ENCODE data around the gene PRKAB2. TPM values are rescaled to one million over a fixed set of nuclear protein-coding genes. Genes with fewer than 3 reads are reported as not detected.

Gene PRKAB2
- total RNA-seq (10 to 100 TPM; 19.8 to 24.5 TPM), polyA plus RNA-seq (1 to 10 TPM; 1.8 to 3.1 TPM)

GRCh38 chr1:147172168-147173016, at the start of gene PRKAB2:
Gene PRKAB2 (minus strand): TSS chr1:147172470. CDS start chr1:147172144, 326 bp downstream.
- H3K4me3 Mint-ChIP-seq = peak within 1 kb of the TSS; percentile 96 to 99 (median 98)
- DNase-seq = peak; percentile 89 to 92 (median 90)
- peaks cover 0 to 4% (median 1%) of the 10 kb centered on the region in 8 donors for H3K9me3 Mint-ChIP-seq
- peaks cover 21 to 43% (median 31%) of the 10 kb centered on the region in 4 donors for H3K4me1 Mint-ChIP-seq
- H3K9me3 ChIP-seq (ENCODE audit: control insufficient read depth in 1 of 2, low read length in 2 of 2) = no peaks in the 10 kb centered on the region
- no peaks in the 10 kb centered on the region for H3K27me3 ChIP-seq (ENCODE audit: insufficient read depth, low read length)
- no peaks in the 10 kb centered on the region for H3K36me3 ChIP-seq (ENCODE audit: insufficient read depth, low read length)
- H3K27ac Mint-ChIP-seq = peak within 1 kb of the TSS; percentile 94 to 98 (median 96)
- peak within 1 kb of the TSS; percentile 75 for H3K27ac ChIP-seq (ENCODE audit: low read depth, low read length)
- intact Hi-C loops (cut with micrococcal nuclease) = loop anchor here (1.0 to 5.0 kb wide), 3 partner anchors 53 to 85 kb away; partner anchors contain the start of genes CHD1L and FMO5
- ChIA-PET CTCF (ENCODE audit: partially characterized antibody) (interaction anchor here (0.7 to 4.0 kb wide), 8 partner anchors 10 to 70 kb away, joined by 3 to 57 read pairs (median 4); partner anchors contain the start of genes CHD1L and FMO5), POLR2A (ENCODE audit: partially characterized antibody) (interaction anchor here (1.0 to 5.2 kb wide), 9 partner anchors 8 to 129 kb away, joined by 3 to 54 read pairs (median 6); partner anchors contain the start of genes CHD1L and FMO5)
- H3K27me3 Mint-ChIP-seq = peaks cover 0 to 2% of the 10 kb centered on the region in 2 donors
- H3K4me1 ChIP-seq (ENCODE audit: insufficient read depth, low read length) = peaks cover 32% of the 10 kb centered on the region
- H3K4me3 ChIP-seq (ENCODE audit: low read length in 2 of 2) = peak within 1 kb of the TSS; percentile 72 to 84
- peaks cover 18 to 32% of the 10 kb centered on the region in 2 donors for H3K36me3 Mint-ChIP-seq

GRCh38 chr1:147218606-147219005, 46.3 kb upstream of the PRKAB2 start:
- H3K36me3 Mint-ChIP-seq = no peaks in the 10 kb centered on the region
- Histone ChIP-seq H3K27me3 (ENCODE audit: insufficient read depth, low read length) (no peaks in the 10 kb centered on the region), H3K4me1 (ENCODE audit: insufficient read depth, low read length) (no peaks in the 10 kb centered on the region), H3K9me3 (ENCODE audit: control insufficient read depth in 1 of 2, low read length in 2 of 2) (no peaks in the 10 kb centered on the region), H3K27ac (ENCODE audit: low read depth, low read length) (no peak overlapping the region), H3K36me3 (ENCODE audit: insufficient read depth, low read length) (no peaks in the 10 kb centered on the region), H3K4me3 (ENCODE audit: low read length in 2 of 2) (no peak overlapping the region)
- H3K27ac Mint-ChIP-seq = no peak overlapping the region
- no peaks in the 10 kb centered on the region for H3K27me3 Mint-ChIP-seq
- ChIA-PET CTCF (ENCODE audit: partially characterized antibody) (no interaction called here), POLR2A (ENCODE audit: partially characterized antibody) (no interaction called here)
- no peak overlapping the region for H3K4me3 Mint-ChIP-seq
- peaks cover 0 to 6% (median 0%) of the 10 kb centered on the region in 4 donors for H3K4me1 Mint-ChIP-seq
- H3K9me3 Mint-ChIP-seq = peaks cover 0 to 1% (median 0%) of the 10 kb centered on the region in 8 donors
- no peak for DNase-seq
- intact Hi-C loops (cut with micrococcal nuclease) = no loop called here

- Mint-ChIP-seq H3K27me3 (no peaks in the 10 kb centered on the region), H3K4me3 (no peak overlapping the region), H3K27ac (no peak overlapping the region), H3K36me3 (no peaks in the 10 kb centered on the region), H3K4me1 (no peaks in the 10 kb centered on the region), H3K9me3 (peaks cover 0 to 1% (median 0%) of the 10 kb centered on the region in 8 donors)
- intact Hi-C loops (cut with micrococcal nuclease) = no loop called here
- Histone ChIP-seq H3K27ac (ENCODE audit: low read depth, low read length) (no peak overlapping the region), H3K4me1 (ENCODE audit: insufficient read depth, low read length) (no peaks in the 10 kb centered on the region), H3K9me3 (ENCODE audit: control insufficient read depth in 1 of 2, low read length in 2 of 2) (no peaks in the 10 kb centered on the region), H3K4me3 (ENCODE audit: low read length in 2 of 2) (no peak overlapping the region), H3K27me3 (ENCODE audit: insufficient read depth, low read length) (no peaks in the 10 kb centered on the region), H3K36me3 (ENCODE audit: insufficient read depth, low read length) (no peaks in the 10 kb centered on the region)
- ChIA-PET CTCF (ENCODE audit: partially characterized antibody) (no interaction called here), POLR2A (ENCODE audit: partially characterized antibody) (no interaction called here)
- DNase-seq = no peak
Observed at GRCh38 chr1:147217141-147217540, 44.9 kb upstream of the PRKAB2 start.

- ChIA-PET CTCF (ENCODE audit: partially characterized antibody) (no interaction called here), POLR2A (ENCODE audit: partially characterized antibody) (no interaction called here)
- Mint-ChIP-seq H3K4me1 (no peaks in the 10 kb centered on the region), H3K4me3 (no peak overlapping the region), H3K27ac (no peak overlapping the region), H3K36me3 (no peaks in the 10 kb centered on the region), H3K9me3 (peaks cover 0 to 1% (median 0%) of the 10 kb centered on the region in 8 donors), H3K27me3 (no peaks in the 10 kb centered on the region)
- DNase-seq = no peak
- Histone ChIP-seq H3K4me3 (ENCODE audit: low read length in 2 of 2) (no peak overlapping the region), H3K36me3 (ENCODE audit: insufficient read depth, low read length) (no peaks in the 10 kb centered on the region), H3K27ac (ENCODE audit: low read depth, low read length) (no peak overlapping the region), H3K9me3 (ENCODE audit: control insufficient read depth in 1 of 2, low read length in 2 of 2) (no peaks in the 10 kb centered on the region), H3K27me3 (ENCODE audit: insufficient read depth, low read length) (no peaks in the 10 kb centered on the region), H3K4me1 (ENCODE audit: insufficient read depth, low read length) (no peaks in the 10 kb centered on the region)
- intact Hi-C loops (cut with micrococcal nuclease) = no loop called here
Observed at GRCh38 chr1:147216124-147216523, 43.9 kb upstream of the PRKAB2 start.

GRCh38 chr1:147215540-147215916, 43.3 kb upstream of the PRKAB2 start:
- intact Hi-C loops (cut with micrococcal nuclease) = no loop called here
- Mint-ChIP-seq H3K4me3 (no peak overlapping the region), H3K27me3 (no peaks in the 10 kb centered on the region), H3K27ac (no peak overlapping the region), H3K4me1 (no peaks in the 10 kb centered on the region), H3K9me3 (peaks cover 0 to 1% (median 0%) of the 10 kb centered on the region in 8 donors), H3K36me3 (no peaks in the 10 kb centered on the region)
- no peaks in the 10 kb centered on the region for H3K4me1 ChIP-seq (ENCODE audit: insufficient read depth, low read length)
- H3K27ac ChIP-seq (ENCODE audit: low read depth, low read length) = no peak overlapping the region
- H3K36me3 ChIP-seq (ENCODE audit: insufficient read depth, low read length) = no peaks in the 10 kb centered on the region
- no peaks in the 10 kb centered on the region for H3K27me3 ChIP-seq (ENCODE audit: insufficient read depth, low read length)
- no peak for DNase-seq
- CTCF ChIA-PET (ENCODE audit: partially characterized antibody) = interaction anchor here (1.9 kb wide), 1 partner anchor 27 kb away, joined by 4 read pairs; the partner anchor contains the start of gene CHD1L
- POLR2A ChIA-PET (ENCODE audit: partially characterized antibody) = no interaction called here
- H3K9me3 ChIP-seq (ENCODE audit: control insufficient read depth in 1 of 2, low read length in 2 of 2) = no peaks in the 10 kb centered on the region
- H3K4me3 ChIP-seq (ENCODE audit: low read length in 2 of 2) = no peak overlapping the region

- H3K9me3 ChIP-seq (ENCODE audit: control insufficient read depth in 1 of 2, low read length in 2 of 2) = no peaks in the 10 kb centered on the region
- no peaks in the 10 kb centered on the region for H3K4me1 Mint-ChIP-seq
- H3K27me3 ChIP-seq (ENCODE audit: insufficient read depth, low read length) = no peaks in the 10 kb centered on the region
- no peaks in the 10 kb centered on the region for H3K27me3 Mint-ChIP-seq
- no peak overlapping the region for H3K4me3 Mint-ChIP-seq
- intact Hi-C loops (cut with micrococcal nuclease) = no loop called here
- no peak overlapping the region for H3K4me3 ChIP-seq (ENCODE audit: low read length in 2 of 2)
- H3K27ac ChIP-seq (ENCODE audit: low read depth, low read length) = no peak overlapping the region
- no peaks in the 10 kb centered on the region for H3K4me1 ChIP-seq (ENCODE audit: insufficient read depth, low read length)
- no peak overlapping the region for H3K27ac Mint-ChIP-seq
- peaks cover 0 to 1% (median 0%) of the 10 kb centered on the region in 8 donors for H3K9me3 Mint-ChIP-seq
- no peaks in the 10 kb centered on the region for H3K36me3 ChIP-seq (ENCODE audit: insufficient read depth, low read length)
- CTCF ChIA-PET (ENCODE audit: partially characterized antibody) = interaction anchor here (1.9 kb wide), 1 partner anchor 27 kb away, joined by 4 read pairs; the partner anchor contains the start of gene CHD1L
- POLR2A ChIA-PET (ENCODE audit: partially characterized antibody) = no interaction called here
- H3K36me3 Mint-ChIP-seq = no peaks in the 10 kb centered on the region
- no peak for DNase-seq
Observed at GRCh38 chr1:147214842-147215539, 42.7 kb upstream of the PRKAB2 start.

- H3K4me3 ChIP-seq (ENCODE audit: low read length in 2 of 2) = no peak overlapping the region
- Mint-ChIP-seq H3K9me3 (peaks cover 0 to 1% (median 0%) of the 10 kb centered on the region in 8 donors), H3K36me3 (peaks cover 3 to 5% of the 10 kb centered on the region in 2 donors), H3K4me3 (no peak overlapping the region), H3K4me1 (no peaks in the 10 kb centered on the region), H3K27me3 (no peaks in the 10 kb centered on the region), H3K27ac (no peak overlapping the region)
- no peaks in the 10 kb centered on the region for H3K27me3 ChIP-seq (ENCODE audit: insufficient read depth, low read length)
- no peaks in the 10 kb centered on the region for H3K4me1 ChIP-seq (ENCODE audit: insufficient read depth, low read length)
- no peaks in the 10 kb centered on the region for H3K9me3 ChIP-seq (ENCODE audit: control insufficient read depth in 1 of 2, low read length in 2 of 2)
- no peaks in the 10 kb centered on the region for H3K36me3 ChIP-seq (ENCODE audit: insufficient read depth, low read length)
- intact Hi-C loops (cut with micrococcal nuclease) = no loop called here
- CTCF ChIA-PET (ENCODE audit: partially characterized antibody) = interaction anchor here (1.9 kb wide), 1 partner anchor 28 kb away, joined by 4 read pairs; the partner anchor contains the start of gene CHD1L
- no peak for DNase-seq
- POLR2A ChIA-PET (ENCODE audit: partially characterized antibody) = no interaction called here
- no peak overlapping the region for H3K27ac ChIP-seq (ENCODE audit: low read depth, low read length)
Observed at GRCh38 chr1:147214325-147214724, 42.1 kb upstream of the PRKAB2 start.
